OCI-LY7 (cell line): Measurements from ENCODE around the gene RASIP1. TPM values are rescaled to one million over a fixed set of nuclear protein-coding genes. Genes with fewer than 3 reads are reported as not detected.

Source experiments
- BruUV-seq: library from RNA; stranded (reverse); fragments of 400-500 nt; replicated peaks from 2 replicates; lab custom pipeline; 2021; lab: Mats Ljungman, UMichigan
- CTCF ChIA-PET: fragments of 300-600 bp; sonication (Branson Sonifier 250); formaldehyde crosslinking; loops from one replicate; lab custom pipeline; 2022; ENCODE audit warnings: antibody characterized with exemption; ENCODE audit not compliant: unreplicated experiment; lab: Charles Lee
- POLR2A ChIA-PET: fragments of 300-600 bp; sonication (Branson Sonifier 250); formaldehyde crosslinking; loops from one replicate; lab custom pipeline; 2022; ENCODE audit warnings: antibody characterized with exemption; lab: Charles Lee
- DNase-seq: peaks from one replicate; pipeline ENCODE4 v3.0.0-alpha.2; 2015; ENCODE audit warnings: low spot score
- H2AFZ ChIP-seq: fragments of 200-600 bp; sonication (generic), shearing (Covaris generic); 2 replicates; pipeline ENCODE4 v1.6.1; 2014; ENCODE audit warnings: mild to moderate bottlenecking, antibody characterized with exemption, low read length, moderate library complexity
- H3K27ac ChIP-seq: fragments of 200-600 bp; sonication (generic); 2 replicates; pipeline ENCODE4 v1.5.1; 2014; ENCODE audit warnings: mixed run types, low read depth, mild to moderate bottlenecking, moderate library complexity, low read length, inconsistent platforms; ENCODE audit not compliant: poor library complexity, severe bottlenecking
- H3K36me3 ChIP-seq: fragments of 200-600 bp; sonication (generic); 2 replicates; pipeline ENCODE4 v1.6.1; 2014; ENCODE audit warnings: mild to moderate bottlenecking, antibody characterized with exemption, low read length, moderate library complexity, mixed read lengths; ENCODE audit not compliant: insufficient read depth
- H3K4me1 ChIP-seq: fragments of 200-600 bp; sonication (generic); 2 replicates; pipeline ENCODE4 v1.5.1; 2014; ENCODE audit warnings: mild to moderate bottlenecking, low read length; ENCODE audit not compliant: insufficient read depth, poor library complexity, severe bottlenecking
- H3K4me2 ChIP-seq: fragments of 200-600 bp; sonication (generic); 2 replicates; pipeline ENCODE4 v1.6.1; 2014; ENCODE audit warnings: mild to moderate bottlenecking, low read length
- H3K4me3 ChIP-seq: fragments of 200-600 bp; sonication (generic); 2 replicates; pipeline ENCODE4 v1.5.1; 2014; ENCODE audit warnings: mild to moderate bottlenecking, low read depth, low read length; ENCODE audit not compliant: poor library complexity, severe bottlenecking
- H3K79me2 ChIP-seq: fragments of 200-600 bp; sonication (generic); 2 replicates; pipeline ENCODE4 v1.6.1; 2016; ENCODE audit warnings: low read depth, mild to moderate bottlenecking, low read length, moderate library complexity, mixed read lengths; ENCODE audit not compliant: insufficient read depth
- H3K9me2 ChIP-seq: fragments of 200-600 bp; sonication (generic); 2 replicates; pipeline ENCODE4 v1.6.1; 2016; ENCODE audit warnings: mild to moderate bottlenecking, low read length, mixed read lengths; ENCODE audit not compliant: insufficient read depth
- H3K9me3 ChIP-seq: fragments of 200-600 bp; sonication (generic); 2 replicates; pipeline ENCODE4 v1.6.1; 2014; ENCODE audit warnings: mild to moderate bottlenecking, mixed run types, low read length, mixed read lengths
- H4K20me1 ChIP-seq: fragments of 200-600 bp; sonication (generic); 2 replicates; pipeline ENCODE4 v1.6.1; 2014; ENCODE audit warnings: mild to moderate bottlenecking, antibody characterized with exemption, low read length, moderate library complexity, mixed read lengths; ENCODE audit not compliant: insufficient read depth
- CTCF ChIP-seq: fragments of 200-600 bp; sonication (generic); conservative IDR thresholded peaks from 2 replicates; pipeline ENCODE4 v1.5.1; 2014; ENCODE audit warnings: mild to moderate bottlenecking, antibody characterized with exemption, low read length, moderate library complexity, mixed read lengths
- EZH2phosphoT487 ChIP-seq: fragments of 200-600 bp; sonication (generic); IDR thresholded peaks from 2 replicates; pipeline ENCODE4 v1.6.1; 2018; ENCODE audit warnings: low read depth, borderline replicate concordance, mild to moderate bottlenecking, mixed run types, antibody characterized with exemption, low read length, moderate library complexity, mixed read lengths
- intact Hi-C: fragments of 100-400 bp; cut with micrococcal nuclease; formaldehyde crosslinking; loops from one replicate; pipeline ENCODE4 v1.10.0; 2022; ENCODE audit not compliant: unreplicated experiment
- total RNA-seq, 2 experiments: library from RNA; depleted of rRNA in 1 of 2; stranded (reverse); fragments of >200 nt in 1 of 2; shearing (Covaris generic) in 1 of 2; gene quantifications; 2 replicates each; pipeline ENCODE4 v1.2.3, GENCODE V29; 2014 to 2022

RASIP1 gene
- total RNA-seq, 2 experiments from 2014 or later, result 0.09 to 0.36 TPM

- intact Hi-C loops, result no loop called here
Observed at GRCh38 chr19:48702701-48703100, 37.7 kb downstream of the RASIP1 start.

GRCh38 chr19:48698046-48698445 lies 42.4 kb downstream of the RASIP1 start:
- BruUV-seq, result no TSS peak
- ChIA-PET CTCF (no interaction called here), POLR2A (no interaction called here)
- no peak for TF ChIP-seq CTCF
- no peaks in the 10 kb centered on the region for H3K36me3 ChIP-seq
- H3K9me3 ChIP-seq, result no peaks in the 10 kb centered on the region
- H3K4me2 ChIP-seq, result no peak overlapping the region
- no peaks in the 10 kb centered on the region for H3K4me1 ChIP-seq
- H3K27ac ChIP-seq, result no peak overlapping the region
- no peaks in the 10 kb centered on the region for H4K20me1 ChIP-seq
- no peak for DNase-seq
- no peaks in the 10 kb centered on the region for H3K9me2 ChIP-seq
- H3K4me3 ChIP-seq, result no peak overlapping the region
- H3K79me2 ChIP-seq, result no peaks in the 10 kb centered on the region
- intact Hi-C loops, result no loop called here
- H2AFZ ChIP-seq, result no peak overlapping the region

More at GRCh38 chr19:48702701-48703100, 37.7 kb downstream of the RASIP1 start:
- no peak overlapping the region for H2AFZ ChIP-seq
- H3K9me3 ChIP-seq, result no peaks in the 10 kb centered on the region
- H3K9me2 ChIP-seq, result no peaks in the 10 kb centered on the region
- H3K4me3 ChIP-seq, result no peak overlapping the region
- no TSS peak for BruUV-seq
- no peaks in the 10 kb centered on the region for H4K20me1 ChIP-seq
- no peaks in the 10 kb centered on the region for H3K79me2 ChIP-seq
- POLR2A ChIA-PET, result no interaction called here
- DNase-seq, result no peak
- no peaks in the 10 kb centered on the region for H3K36me3 ChIP-seq
- no peaks in the 10 kb centered on the region for H3K4me1 ChIP-seq
- no peak overlapping the region for H3K27ac ChIP-seq
- no peak overlapping the region for H3K4me2 ChIP-seq
- no peak for TF ChIP-seq CTCF
- TF ChIP-seq EZH2phosphoT487, result no peak
- CTCF ChIA-PET, result no interaction called here

- no peaks in the 10 kb centered on the region for H3K9me2 ChIP-seq
- no peak for DNase-seq
- H3K4me2 ChIP-seq, result no peak overlapping the region
- intact Hi-C loops, result no loop called here
- TF ChIP-seq CTCF (no peak), EZH2phosphoT487 (no peak)
- no peak overlapping the region for H3K4me3 ChIP-seq
- H2AFZ ChIP-seq, result no peak overlapping the region
- H4K20me1 ChIP-seq, result no peaks in the 10 kb centered on the region
- H3K36me3 ChIP-seq, result no peaks in the 10 kb centered on the region
- CTCF ChIA-PET, result no interaction called here
- H3K27ac ChIP-seq, result no peak overlapping the region
- H3K79me2 ChIP-seq, result no peaks in the 10 kb centered on the region
- H3K9me3 ChIP-seq, result no peaks in the 10 kb centered on the region
- H3K4me1 ChIP-seq, result no peaks in the 10 kb centered on the region
- POLR2A ChIA-PET, result interaction anchor here (0.6 kb wide), 2 partner anchors 10 to 140 kb away, joined by 6 read pairs; no protein-coding TSS in a partner anchor
- BruUV-seq, result no TSS peak
Observed at GRCh38 chr19:48696353-48697010, 43.9 kb downstream of the RASIP1 start.
